GM12878 (cell line): Measurements from ENCODE around the gene ATP1A3. TPM values are rescaled to one million over a fixed set of nuclear protein-coding genes. Genes with fewer than 3 reads are reported as not detected.

Experiments
- ATAC-seq: fragments of 200-7000 bp; cut with Tn5 transposase; 3 replicates; pipeline ENCODE4 v1.9.1; 2020; ENCODE audit warnings: mild to moderate bottlenecking, moderate library complexity
- BruUV-seq: library from RNA; stranded (reverse); fragments of 400-500 nt; replicated peaks from 2 replicates; lab custom pipeline; 2021; lab: Mats Ljungman, UMichigan
- CTCF ChIA-PET: fragments of 300-600 bp; sonication (Branson Sonifier 250); formaldehyde crosslinking; extraction: SDS; loops from one replicate; lab custom pipeline; 2021; ENCODE audit warnings: inconsistent platforms; lab: Yijun Ruan, JAX
- POLR2A ChIA-PET: fragments of 350-600 bp; formaldehyde crosslinking; extraction: SDS; loops from one replicate; lab custom pipeline; 2021; ENCODE audit warnings: inconsistent platforms; lab: Charles Lee
- RAD21 ChIA-PET: fragments of 300-600 bp; sonication (Branson Sonifier 250); formaldehyde crosslinking; loops from one replicate; lab custom pipeline; 2023; ENCODE audit warnings: antibody characterized with exemption; ENCODE audit not compliant: unreplicated experiment; lab: Charles Lee
- SMC1A ChIA-PET: fragments of 300-600 bp; sonication (Branson Sonifier 250); formaldehyde crosslinking; loops from one replicate; lab custom pipeline; 2023; ENCODE audit not compliant: unreplicated experiment, uncharacterized antibody; lab: Charles Lee
- DNase-seq: peaks from one replicate; pipeline ENCODE4 v3.0.0-alpha.2; 2011; ENCODE audit warnings: low read depth, low spot score
- FAIRE-seq: peaks from 3 replicates; lab custom pipeline; 2011; peaks lifted over from hg19 to GRCh38; lab: Jason Lieb, UNC
- H2AFZ ChIP-seq: 2 replicates; pipeline ENCODE4 v1.6.0; 2011; ENCODE audit warnings: low read depth, low read length, control low read depth; ENCODE audit not compliant: control insufficient read depth
- H3K27ac ChIP-seq: 2 replicates; pipeline ENCODE4 v1.5.1; 2011; ENCODE audit warnings: control low read depth; ENCODE audit not compliant: control insufficient read depth, insufficient read depth
- H3K27me3 ChIP-seq, 2 experiments: replicated peaks in 1 of 2; 2 replicates each; pipeline versions ENCODE4 v1.6.0 to v1.6.1; 2011; ENCODE audit warnings: low read length in 1 of 2; ENCODE audit not compliant: control insufficient read depth in 2 of 2, insufficient read depth in 2 of 2
- H3K36me3 ChIP-seq, 2 experiments: 2 replicates each; pipeline ENCODE4 v1.5.1; 2011; ENCODE audit warnings: low read length in 1 of 2; ENCODE audit not compliant: control insufficient read depth in 2 of 2, insufficient read depth in 2 of 2
- H3K4me1 ChIP-seq: 2 replicates; pipeline ENCODE4 v1.6.1; 2011; ENCODE audit warnings: mild to moderate bottlenecking, low read length, moderate library complexity, mixed read lengths; ENCODE audit not compliant: control insufficient read depth, insufficient read depth
- H3K4me2 ChIP-seq: 2 replicates; pipeline ENCODE4 v1.6.0; 2011; ENCODE audit warnings: control low read depth; ENCODE audit not compliant: control insufficient read depth, insufficient read depth
- H3K4me3 ChIP-seq: fragments of 200-600 bp; sonication (generic); 2 replicates; pipeline ENCODE4 v1.5.1; 2016
- H3K79me2 ChIP-seq: 2 replicates; pipeline ENCODE4 v1.6.0; 2011; ENCODE audit warnings: low read length; ENCODE audit not compliant: control insufficient read depth, insufficient read depth
- H3K9ac ChIP-seq: 2 replicates; pipeline ENCODE4 v1.8.0; 2011; ENCODE audit warnings: low read length, control low read depth, mixed read lengths; ENCODE audit not compliant: control insufficient read depth, insufficient read depth
- H3K9me3 ChIP-seq: replicated peaks from 3 replicates; pipeline ENCODE4 v1.5.1; 2011; ENCODE audit warnings: mild to moderate bottlenecking, low read length; ENCODE audit not compliant: control insufficient read depth, insufficient read depth
- H4K20me1 ChIP-seq: 2 replicates; pipeline ENCODE4 v1.6.0; 2011; ENCODE audit not compliant: control insufficient read depth, insufficient read depth
- CREM ChIP-seq: IDR thresholded peaks from 2 replicates; pipeline ENCODE4 v1.6.1; 2014; ENCODE audit warnings: antibody characterized with exemption, low read depth
- CTCF ChIP-seq, 3 experiments: IDR thresholded peaks in 2 of 3; conservative IDR thresholded peaks in 1 of 3; 2 replicates each; pipeline ENCODE4 v1.5.1; 2011; ENCODE audit warnings: low read depth in 3 of 3, low read length in 3 of 3, mild to moderate bottlenecking in 3 of 3, control low read depth in 2 of 3, moderate library complexity in 2 of 3, inconsistent platforms in 1 of 3, mixed read lengths in 1 of 3; ENCODE audit not compliant: control insufficient read depth in 2 of 3, insufficient read depth in 1 of 3; ENCODE audit errors: extremely low read depth in 1 of 3
- GATAD2B ChIP-seq: fragments of 450-650 bp; conservative IDR thresholded peaks from 2 replicates; pipeline ENCODE4 v1.6.1; 2017; ENCODE audit warnings: low read depth, mild to moderate bottlenecking, moderate library complexity
- HDGF ChIP-seq: fragments of 450-650 bp; IDR thresholded peaks from 2 replicates; pipeline ENCODE4 v1.6.1; 2016; ENCODE audit warnings: antibody characterized with exemption
- NBN ChIP-seq: fragments of 450-650 bp; IDR thresholded peaks from 2 replicates; pipeline ENCODE4 v1.6.1; 2016
- SUPT20H ChIP-seq: IDR thresholded peaks from 2 replicates; pipeline ENCODE4 v1.6.1; 2011; ENCODE audit warnings: low read depth, mild to moderate bottlenecking, low read length, moderate library complexity, borderline replicate concordance; ENCODE audit not compliant: control insufficient read depth
- WGBS: methylation state at CpG from one replicate; pipeline ENCODE4 v1.1.6; 2016; ENCODE audit warnings: low lambda C conversion rate; ENCODE audit not compliant: insufficient replicate concordance, insufficient coverage; ENCODE audit errors: missing lambda C conversion rate; 5-methylcytosine and 5-hydroxymethylcytosine counted together
- in situ Hi-C: fragments of 300-500 bp; cut with MboI; formaldehyde crosslinking; loops from 9 replicates; pipeline ENCODE4 v1.14.3; 2018; ENCODE audit warnings: mixed read lengths
- intact Hi-C: fragments of 100-400 bp; cut with micrococcal nuclease; formaldehyde crosslinking; loops from one replicate; pipeline ENCODE4 v1.14.2; 2022; ENCODE audit not compliant: unreplicated experiment
- polyA plus RNA-seq, 11 experiments: library from polyadenylated mRNA; depleted of rRNA in 4 of 11; unstranded in 6 of 11; stranded (reverse) in 5 of 11; fragments of >200 nt; fragmentation: Nextera tagmentation in 4 of 11; fragmentation: Illumina TruSeq in 1 of 11; extraction: Ambion mirVana in 4 of 11; extraction: Trizol in 1 of 11; gene quantifications; 1 replicate in 1 of 11; 2 replicates in 10 of 11; pipeline versions ENCODE4 v1.2.1 to v1.2.3, GENCODE V29; 2011 to 2016; ENCODE audit warnings: inconsistent platforms in 2 of 11, missing spikeins in 2 of 11, low read depth in 1 of 11
- total RNA-seq, 4 experiments: library from RNA; depleted of rRNA in 3 of 4; stranded (reverse); fragments of >200 nt in 3 of 4; fragmentation: Illumina TruSeq in 1 of 4; extraction: Trizol in 1 of 4; gene quantifications; 2 replicates each; pipeline versions ENCODE4 v1.2.1 to v1.2.3, GENCODE V29; 2013 to 2021

Gene ATP1A3
- total and polyA plus RNA-seq, 10 of the 15 experiments (the other 5 are each of a cell fraction or from before 2014, with no cell fraction given) = 0.17 to 0.86 (median 0.32) TPM; not detected in 2

GRCh38 chr19:41920882-41921576, 73.0 kb downstream of the ATP1A3 start:
- H3K27ac ChIP-seq = no peak overlapping the region
- H3K4me1 ChIP-seq = peaks cover 2% of the 10 kb centered on the region; the same call in 1 of the 2 replicates
- WGBS = 24% methylated on average over 26 of the region's 26 CpGs
- H4K20me1 ChIP-seq = no peaks in the 10 kb centered on the region
- no peak overlapping the region for H3K4me2 ChIP-seq
- no peak overlapping the region for H2AFZ ChIP-seq
- H3K27me3 ChIP-seq = peaks cover 0 to 5% of the 10 kb centered on the region in 2 experiments; a peak in 2 of 4 replicates
- H3K4me3 ChIP-seq = no peak overlapping the region
- intact Hi-C loops (no loop called here), in situ Hi-C loops (no loop called here)
- RAD21 ChIA-PET = interaction anchor here (0.6 kb wide), 1 partner anchor 13 kb away, joined by 3 read pairs; no protein-coding TSS in a partner anchor
- H3K9ac ChIP-seq = no peak overlapping the region
- CTCF ChIA-PET = no interaction called here
- DNase-seq (no peak), ATAC-seq (peak; percentile 24), FAIRE-seq (no peak)
- no TSS peak for BruUV-seq
- POLR2A ChIA-PET = interaction anchor here (1.2 kb wide), 1 partner anchor 48 kb away, joined by 4 read pairs; no protein-coding TSS in a partner anchor
- H3K36me3 ChIP-seq = no peaks in the 10 kb centered on the region
- H3K9me3 ChIP-seq = no peaks in the 10 kb centered on the region; the same call in 2 of the 3 replicates
- no peaks in the 10 kb centered on the region for H3K79me2 ChIP-seq
- SMC1A ChIA-PET = no interaction called here
- TF ChIP-seq CTCF (IDR thresholded peaks at IDR 0.05 in 2 of 3, conservative IDR thresholded peaks at IDR 0.05 in 1 of 3; ENCODE audit: control insufficient read depth in 2 of 3, extremely low read depth in 1 of 3, insufficient read depth in 1 of 3, low read depth in 3 of 3, low read length in 3 of 3) = 0 out of 6 replicates have a peak, but pooled peaks of 1 of the 3 experiments have one; percentile 3
- 0 out of 2 replicates have a peak, but pooled peaks have one; percentile 14 for TF ChIP-seq HDGF
- TF ChIP-seq GATAD2B = no peak
- TF ChIP-seq SUPT20H = no peak
- TF ChIP-seq NBN = 0 out of 2 replicates have a peak, but pooled peaks have one; percentile 28
- TF ChIP-seq CREM = no peak
- TF ChIP-seq, all 136 proteins: peak for 3
